ENCODE measurements around the gene UTF1. TPM values are rescaled to one million over a fixed set of nuclear protein-coding genes. Genes with fewer than 3 reads are reported as not detected.
"Not testable (repeated sequence)": the region's sequence is repeated elsewhere in the genome, so short reads cannot be mapped to it uniquely, and the experiment has no call there.

The UTF1 gene
- total RNA-seq, 2 donors from 2014 or later, result not detected

DNA sequence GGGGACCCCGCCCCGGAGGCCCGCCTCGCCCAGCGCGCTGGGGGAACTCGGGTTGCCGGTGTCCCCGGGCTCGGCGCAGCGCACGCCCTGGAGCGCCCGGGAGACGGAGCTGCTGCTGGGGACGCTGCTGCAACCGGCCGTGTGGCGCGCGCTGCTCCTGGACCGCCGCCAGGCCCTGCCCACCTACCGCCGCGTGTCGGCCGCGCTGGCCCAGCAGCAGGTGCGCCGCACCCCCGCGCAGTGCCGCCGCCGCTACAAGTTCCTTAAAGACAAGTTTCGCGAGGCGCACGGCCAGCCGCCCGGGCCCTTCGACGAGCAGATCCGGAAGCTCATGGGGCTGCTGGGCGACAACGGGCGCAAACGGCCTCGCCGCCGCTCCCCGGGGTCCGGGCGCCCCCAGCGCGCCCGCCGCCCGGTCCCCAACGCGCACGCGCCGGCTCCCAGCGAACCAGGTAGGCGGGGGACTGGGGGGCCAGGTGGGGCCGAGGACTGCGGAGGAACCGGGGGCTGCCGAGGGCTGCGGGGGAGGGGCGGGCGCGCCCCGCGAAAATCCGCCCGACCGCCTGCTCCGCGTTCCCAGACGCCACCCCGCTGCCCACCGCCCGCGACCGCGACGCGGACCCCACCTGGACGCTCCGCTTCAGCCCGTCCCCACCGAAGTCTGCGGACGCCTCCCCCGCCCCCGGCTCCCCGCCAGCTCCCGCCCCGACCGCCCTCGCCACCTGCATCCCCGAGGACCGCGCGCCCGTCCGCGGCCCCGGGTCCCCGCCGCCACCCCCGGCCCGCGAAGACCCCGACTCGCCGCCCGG is 574 bp downstream of the UTF1 start:
- H3K27me3 ChIP-seq, result peaks cover 0 to 15% of the 10 kb centered on the region in 2 donors
- no peak overlapping the region for H3K27ac ChIP-seq

DNA sequence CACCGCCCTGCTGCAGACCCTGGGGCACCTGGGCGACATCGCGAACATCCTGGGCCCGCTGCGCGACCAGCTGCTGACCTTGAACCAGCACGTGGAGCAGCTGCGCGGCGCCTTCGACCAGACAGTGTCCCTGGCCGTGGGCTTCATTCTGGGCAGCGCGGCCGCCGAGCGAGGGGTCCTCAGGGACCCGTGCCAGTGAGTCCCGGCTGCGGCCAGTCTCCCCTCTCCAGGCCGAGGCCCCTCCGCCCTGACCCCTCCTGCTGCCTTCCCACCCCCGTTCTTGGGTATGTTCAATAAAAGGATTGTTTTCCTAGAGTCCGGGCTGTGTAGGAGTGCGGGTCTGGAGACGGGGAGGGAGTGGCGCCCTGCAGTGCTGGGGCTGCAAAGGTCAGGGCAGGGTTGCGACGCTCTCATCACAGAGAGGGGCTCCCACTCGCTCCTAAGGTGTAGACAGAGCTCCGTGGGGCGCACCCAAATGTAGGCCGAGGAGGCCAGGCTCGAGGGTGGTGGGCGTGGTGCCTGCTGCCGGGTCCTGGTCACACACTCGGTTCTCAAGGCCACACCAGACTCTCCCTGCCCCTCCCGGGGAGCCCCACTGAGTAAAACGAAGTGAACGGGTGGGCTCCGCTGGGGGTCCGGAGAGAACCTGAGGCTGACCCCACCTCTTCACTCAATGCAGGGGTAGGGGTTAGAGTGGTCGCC is 1.4 kb downstream of the UTF1 start:
- Histone ChIP-seq H3K27ac (no peak overlapping the region), H3K4me1 (peaks cover 0 to 20% of the 10 kb centered on the region in 2 donors), H3K27me3 (peaks cover 5 to 19% of the 10 kb centered on the region in 2 donors), H3K4me3 (no peak overlapping the region), H3K9me3 (no peaks in the 10 kb centered on the region), H3K36me3 (no peaks in the 10 kb centered on the region)
- DNase-seq (ENCODE audit: low spot score), result no peak
- TF ChIP-seq, protein P1, sequence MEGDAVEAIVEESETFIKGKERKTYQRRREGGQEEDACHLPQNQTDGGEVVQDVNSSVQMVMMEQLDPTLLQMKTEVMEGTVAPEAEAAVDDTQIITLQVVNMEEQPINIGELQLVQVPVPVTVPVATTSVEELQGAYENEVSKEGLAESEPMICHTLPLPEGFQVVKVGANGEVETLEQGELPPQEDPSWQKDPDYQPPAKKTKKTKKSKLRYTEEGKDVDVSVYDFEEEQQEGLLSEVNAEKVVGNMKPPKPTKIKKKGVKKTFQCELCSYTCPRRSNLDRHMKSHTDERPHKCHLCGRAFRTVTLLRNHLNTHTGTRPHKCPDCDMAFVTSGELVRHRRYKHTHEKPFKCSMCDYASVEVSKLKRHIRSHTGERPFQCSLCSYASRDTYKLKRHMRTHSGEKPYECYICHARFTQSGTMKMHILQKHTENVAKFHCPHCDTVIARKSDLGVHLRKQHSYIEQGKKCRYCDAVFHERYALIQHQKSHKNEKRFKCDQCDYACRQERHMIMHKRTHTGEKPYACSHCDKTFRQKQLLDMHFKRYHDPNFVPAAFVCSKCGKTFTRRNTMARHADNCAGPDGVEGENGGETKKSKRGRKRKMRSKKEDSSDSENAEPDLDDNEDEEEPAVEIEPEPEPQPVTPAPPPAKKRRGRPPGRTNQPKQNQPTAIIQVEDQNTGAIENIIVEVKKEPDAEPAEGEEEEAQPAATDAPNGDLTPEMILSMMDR (IDR thresholded peaks at IDR 0.05), result no peak

More for the DNA sequence above, 574 bp downstream of the UTF1 start:
- peaks cover 0 to 12% of the 10 kb centered on the region in 2 donors for H3K4me1 ChIP-seq
- TF ChIP-seq, protein P1 (IDR thresholded peaks at IDR 0.05), result no peak
- H3K4me3 ChIP-seq, result peak overlapping the region in 1 of 2 donors; percentile 29
- H3K36me3 ChIP-seq, result no peaks in the 10 kb centered on the region
- DNase-seq (ENCODE audit: low spot score), result no peak
- no peaks in the 10 kb centered on the region for H3K9me3 ChIP-seq

DNA sequence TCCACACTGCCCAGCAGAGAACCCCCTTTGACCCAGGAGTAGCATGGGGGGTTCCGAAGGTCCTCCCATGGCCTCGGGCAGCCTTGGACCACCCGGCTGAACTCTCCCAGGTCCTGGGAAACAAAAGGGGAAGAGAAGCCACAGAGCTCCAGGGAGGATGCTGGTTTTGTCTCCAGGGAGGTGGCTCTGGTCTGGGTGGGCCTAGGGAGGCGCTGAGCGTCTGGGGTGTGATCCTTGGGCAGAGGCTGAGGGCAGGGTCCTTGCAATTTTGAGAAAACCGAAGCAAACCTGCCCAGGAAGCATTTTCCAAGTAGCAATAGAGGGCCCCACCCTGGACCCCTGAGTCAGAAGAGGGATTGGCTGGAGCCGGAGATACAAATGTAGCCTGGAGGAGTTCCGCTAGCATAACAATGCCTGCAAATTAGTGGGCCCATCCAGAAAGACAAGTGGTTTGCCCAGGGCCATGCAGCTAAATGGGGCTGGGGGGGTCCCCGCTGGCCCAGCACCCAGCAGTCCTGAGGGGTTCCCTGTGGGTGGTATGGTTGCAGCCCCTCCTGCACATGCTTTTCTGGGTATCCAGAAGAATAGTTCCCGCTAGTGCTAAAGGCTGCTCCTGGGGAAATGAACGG is 2.0 kb downstream of the UTF1 start:
- H3K9me3 ChIP-seq, result no peaks in the 10 kb centered on the region
- H3K36me3 ChIP-seq, result no peaks in the 10 kb centered on the region
- peaks cover 6 to 25% of the 10 kb centered on the region in 2 donors for H3K27me3 ChIP-seq
- TF ChIP-seq, protein P1 (IDR thresholded peaks at IDR 0.05), result no peak
- DNase-seq (ENCODE audit: low spot score), result no peak
- H3K27ac ChIP-seq, result no peak overlapping the region
- peaks cover 0 to 27% of the 10 kb centered on the region in 2 donors for H3K4me1 ChIP-seq
- no peak overlapping the region for H3K4me3 ChIP-seq

GRCh38 chr10:133234796-133235195 is 4.8 kb downstream of the UTF1 start:
- not testable (repeated sequence) for H3K9me3 ChIP-seq; DNase-seq (ENCODE audit: low spot score); H3K4me3 ChIP-seq; H3K36me3 ChIP-seq; H3K27ac ChIP-seq
- Histone ChIP-seq H3K4me1 (peaks cover 0 to 35% of the 10 kb centered on the region in 2 donors), H3K27me3 (peaks cover 6 to 37% of the 10 kb centered on the region in 2 donors)

GRCh38 chr10:133235265-133235855 is 5.3 kb downstream of the UTF1 start:
- no peak for DNase-seq (ENCODE audit: low spot score)
- no peaks in the 10 kb centered on the region for H3K9me3 ChIP-seq
- peaks cover 0 to 33% of the 10 kb centered on the region in 2 donors for H3K4me1 ChIP-seq
- H3K36me3 ChIP-seq, result no peaks in the 10 kb centered on the region
- H3K27ac ChIP-seq, result peak overlapping the region in 1 of 2 donors; percentile 36
- TF ChIP-seq, protein P1 (IDR thresholded peaks at IDR 0.05), result no peak
- H3K4me3 ChIP-seq, result peak overlapping the region; percentile 4 to 42
- peaks cover 6 to 34% of the 10 kb centered on the region in 2 donors for H3K27me3 ChIP-seq
